A549 (cell line): ENCODE data around the gene CES1. TPM values are rescaled to one million over a fixed set of nuclear protein-coding genes. Genes with fewer than 3 reads are reported as not detected.
A peak's percentile ranks its signal among the peaks of the same experiment; 100 is the strongest.
"Not testable (repeated sequence)": the region's sequence is repeated elsewhere in the genome, so short reads cannot be mapped to it uniquely, and the experiment has no call there.

Experiments used
- ATAC-seq, 2 experiments: fragments of 200-7000 bp in 1 of 2; fragments of >200 bp in 1 of 2; cut with Nextera tagmentation in 1 of 2; cut with Tn5 transposase in 1 of 2; 3 replicates each; pipeline versions ENCODE4 v1.8.0 to v1.9.1; 2018 to 2020; ENCODE audit warnings: mild to moderate bottlenecking in 1 of 2, moderate library complexity in 1 of 2
- CTCF ChIA-PET: fragments of 300-600 bp; sonication (Branson Sonifier 250); formaldehyde crosslinking; extraction: SDS; loops from one replicate; lab custom pipeline; 2021; ENCODE audit warnings: antibody characterized with exemption, inconsistent platforms; lab: Yijun Ruan, JAX
- POLR2A ChIA-PET: fragments of 350-600 bp; formaldehyde crosslinking; extraction: SDS; loops from one replicate; lab custom pipeline; 2021; ENCODE audit warnings: antibody characterized with exemption, inconsistent platforms; lab: Yijun Ruan, JAX
- DNase-seq, 2 experiments: peaks; one replicate each; pipeline versions ENCODE4 v3.0.0 to v3.0.0-alpha.2; 2011 to 2016; ENCODE audit warnings: low read depth in 1 of 2, low spot score in 1 of 2
- FAIRE-seq: peaks from 2 replicates; lab custom pipeline; 2011; peaks lifted over from hg19 to GRCh38; lab: Jason Lieb, UNC
- H3K27ac ChIP-seq, 2 experiments: fragments of >200 bp; sonication (Bioruptor Twin); formaldehyde crosslinking; 3 replicates each; pipeline ENCODE4 v1.5.1; 2016 to 2017
- H3K4me1 ChIP-seq: fragments of >200 bp; sonication (Bioruptor Twin); formaldehyde crosslinking; 3 replicates; pipeline ENCODE4 v1.6.1; 2016
- H3K4me2 ChIP-seq: fragments of >200 bp; sonication (Bioruptor Twin); formaldehyde crosslinking; 3 replicates; pipeline ENCODE4 v1.6.1; 2016
- H3K4me3 ChIP-seq: fragments of >200 bp; sonication (Bioruptor Twin); formaldehyde crosslinking; 3 replicates; pipeline ENCODE4 v1.5.1; 2016
- H3K9me3 ChIP-seq: fragments of >200 bp; sonication (Bioruptor Twin); formaldehyde crosslinking; 3 replicates; pipeline ENCODE4 v1.6.1; 2016
- BCL3 ChIP-seq: fragments of >200 bp; sonication (Bioruptor Twin); formaldehyde crosslinking; IDR thresholded peaks from 3 replicates; pipeline ENCODE4 v1.6.1; 2016
- BHLHE40 ChIP-seq: IDR thresholded peaks from 2 replicates; pipeline ENCODE4 v1.6.1; 2012; ENCODE audit warnings: low read depth, low read length, inconsistent platforms
- CBX2 ChIP-seq: fragments of 200-600 bp; sonication (generic); IDR thresholded peaks from 2 replicates; pipeline ENCODE4 v1.6.1; 2016; ENCODE audit warnings: low read depth, mild to moderate bottlenecking, borderline replicate concordance
- EP300 ChIP-seq, 2 experiments: fragments of >200 bp; sonication (Bioruptor Twin); formaldehyde crosslinking; IDR thresholded peaks; 2 replicates in 1 of 2; 3 replicates in 1 of 2; pipeline ENCODE4 v1.6.1; 2016 to 2017
- FOXS1 ChIP-seq: fragments of 250-450 bp; sonication (Bioruptor Pico); IDR thresholded peaks from 2 replicates; pipeline ENCODE4 v1.5.0; 2020; ENCODE audit warnings: mild to moderate bottlenecking, moderate library complexity
- MYC ChIP-seq: IDR thresholded peaks from 2 replicates; pipeline ENCODE4 v1.6.1; 2012; ENCODE audit warnings: mild to moderate bottlenecking, inconsistent platforms, low read length, improper control_type of control experiment, borderline replicate concordance
- REST ChIP-seq: fragments of 200-600 bp; sonication (generic); IDR thresholded peaks from 2 replicates; pipeline ENCODE4 v1.6.1; 2016; ENCODE audit warnings: antibody characterized with exemption, mild to moderate bottlenecking, moderate library complexity
- RFX5 ChIP-seq: fragments of 450-650 bp; IDR thresholded peaks from 2 replicates; pipeline ENCODE4 v1.7.1; 2014; ENCODE audit warnings: antibody characterized with exemption, mild to moderate bottlenecking, moderate library complexity
- RNF2 ChIP-seq: fragments of 200-600 bp; sonication (generic); IDR thresholded peaks from 2 replicates; pipeline ENCODE4 v1.6.1; 2016; ENCODE audit warnings: low read depth, mild to moderate bottlenecking, antibody characterized with exemption, moderate library complexity, borderline replicate concordance
- TP53 ChIP-seq: fragments of 250-450 bp; sonication (Bioruptor Pico); IDR thresholded peaks from 2 replicates; pipeline ENCODE4 v1.5.0; 2021; ENCODE audit warnings: mild to moderate bottlenecking, moderate library complexity
- ZFP36 ChIP-seq: fragments of 450-650 bp; IDR thresholded peaks from 2 replicates; pipeline ENCODE4 v1.6.1; 2014; ENCODE audit warnings: borderline replicate concordance; ENCODE audit not compliant: partially characterized antibody
- WGBS: methylation state at CpG from one replicate; pipeline ENCODE4 v1.1.6; 2017; ENCODE audit errors: missing lambda C conversion rate; 5-methylcytosine and 5-hydroxymethylcytosine counted together
- polyA plus RNA-seq, 4 experiments: library from polyadenylated mRNA; depleted of rRNA in 3 of 4; stranded (reverse); fragments of >200 nt; fragmentation: RNase III in 1 of 4; extraction: RNeasy Plus Mini Kit Qiagen cat#74134 plus additional on column Dnase treatment in 1 of 4; gene quantifications; 2 replicates in 3 of 4; 3 replicates in 1 of 4; pipeline ENCODE4 v1.2.3, GENCODE V29; 2011 to 2017

Gene CES1
- polyA plus RNA-seq, 2 of the 4 experiments (the other 2 are of a cell fraction): 17.9 to 84.1 TPM

GRCh38 chr16:55809386-55809785, 23.5 kb downstream of the CES1 start:
- TF ChIP-seq REST (no peak), BHLHE40 (no peak), FOXS1 (CRISPR knock-in tag) (no peak), BCL3 (no peak), TP53 (CRISPR knock-in tag) (no peak), RFX5 (no peak), ZFP36 (no peak), MYC (no peak), EP300 (IDR thresholded peaks at IDR 0.05) (no peak), RNF2 (no peak), CBX2 (no peak)
- FAIRE-seq (no peak), DNase-seq (no peak), ATAC-seq (peak in 1 of 2 experiments; percentile 42; a peak in 2 of 6 replicates)
- Histone ChIP-seq H3K4me1 (no peaks in the 10 kb centered on the region), H3K27ac (no peak overlapping the region), H3K4me3 (no peak overlapping the region), H3K9me3 (no peaks in the 10 kb centered on the region), H3K4me2 (no peak overlapping the region)
- ChIA-PET POLR2A (no interaction called here), CTCF (no interaction called here)
- 66% methylated on average over 5 of the region's 5 CpGs for WGBS

- H3K4me2 ChIP-seq, ATAC-seq, H3K27ac ChIP-seq, POLR2A ChIA-PET, H3K9me3 ChIP-seq, H3K4me3 ChIP-seq, FAIRE-seq, DNase-seq, CTCF ChIA-PET, H3K4me1 ChIP-seq: not testable (repeated sequence)
- WGBS: 100% methylated on average over 1 of the region's 1 CpG
Measured at GRCh38 chr16:55808286-55808685, 24.6 kb downstream of the CES1 start.

GRCh38 chr16:55805104-55805503, 27.8 kb downstream of the CES1 start:
- H3K4me2 ChIP-seq, DNase-seq, ATAC-seq, POLR2A ChIA-PET, H3K27ac ChIP-seq, H3K4me3 ChIP-seq, H3K9me3 ChIP-seq, CTCF ChIA-PET, H3K4me1 ChIP-seq, FAIRE-seq: not testable (repeated sequence)
- WGBS: no CpG with 5 or more reads among the region's 6 CpGs

GRCh38 chr16:55803681-55804080, 29.2 kb downstream of the CES1 start:
- H3K4me3 ChIP-seq, CTCF ChIA-PET, H3K9me3 ChIP-seq, FAIRE-seq, H3K4me2 ChIP-seq, DNase-seq, ATAC-seq, H3K27ac ChIP-seq, H3K4me1 ChIP-seq, POLR2A ChIA-PET: not testable (repeated sequence)
- no CpG with 5 or more reads among the region's 8 CpGs for WGBS

- WGBS: no CpG with 5 or more reads among the region's 11 CpGs
- DNase-seq, ATAC-seq, FAIRE-seq, H3K4me1 ChIP-seq, H3K4me2 ChIP-seq, POLR2A ChIA-PET, H3K9me3 ChIP-seq, H3K4me3 ChIP-seq, H3K27ac ChIP-seq, CTCF ChIA-PET: not testable (repeated sequence)
Measured at GRCh38 chr16:55792934-55793374, 39.9 kb downstream of the CES1 start.

GRCh38 chr16:55791512-55791911, 41.4 kb downstream of the CES1 start:
- H3K4me2 ChIP-seq, POLR2A ChIA-PET, H3K27ac ChIP-seq, H3K4me3 ChIP-seq, CTCF ChIA-PET, ATAC-seq, FAIRE-seq, H3K4me1 ChIP-seq, H3K9me3 ChIP-seq, DNase-seq: not testable (repeated sequence)
- WGBS: no CpG with 5 or more reads among the region's 6 CpGs

GRCh38 chr16:55790240-55790639, 42.7 kb downstream of the CES1 start:
- DNase-seq, H3K27ac ChIP-seq, ATAC-seq, POLR2A ChIA-PET, H3K4me1 ChIP-seq, H3K9me3 ChIP-seq, FAIRE-seq, H3K4me3 ChIP-seq, H3K4me2 ChIP-seq, CTCF ChIA-PET: not testable (repeated sequence)
- 83% methylated on average over 2 of the region's 7 CpGs for WGBS

GRCh38 chr16:55782793-55783091, 50.2 kb downstream of the CES1 start:
- CTCF ChIA-PET, H3K27ac ChIP-seq, H3K4me2 ChIP-seq, H3K4me3 ChIP-seq, POLR2A ChIA-PET, ATAC-seq, H3K4me1 ChIP-seq, H3K9me3 ChIP-seq, FAIRE-seq, DNase-seq: not testable (repeated sequence)
- WGBS: 35% methylated on average over 2 of the region's 6 CpGs
